HG02970 (cell line): Measurements from ENCODE around the gene GP1BB.

Experiments used
- ATAC-seq: cut with Tn5 transposase; IDR thresholded peaks from one replicate; pipeline ENCODE4 v1.9.1; 2021; ENCODE audit warnings: mild to moderate bottlenecking, moderate library complexity, moderate number of reproducible peaks; ENCODE audit not compliant: unreplicated experiment, low FRiP score

The GP1BB gene

GRCh38 chr22:19753996-19754700 is 30.8 kb downstream of the GP1BB start:
- no peak for ATAC-seq

DNA sequence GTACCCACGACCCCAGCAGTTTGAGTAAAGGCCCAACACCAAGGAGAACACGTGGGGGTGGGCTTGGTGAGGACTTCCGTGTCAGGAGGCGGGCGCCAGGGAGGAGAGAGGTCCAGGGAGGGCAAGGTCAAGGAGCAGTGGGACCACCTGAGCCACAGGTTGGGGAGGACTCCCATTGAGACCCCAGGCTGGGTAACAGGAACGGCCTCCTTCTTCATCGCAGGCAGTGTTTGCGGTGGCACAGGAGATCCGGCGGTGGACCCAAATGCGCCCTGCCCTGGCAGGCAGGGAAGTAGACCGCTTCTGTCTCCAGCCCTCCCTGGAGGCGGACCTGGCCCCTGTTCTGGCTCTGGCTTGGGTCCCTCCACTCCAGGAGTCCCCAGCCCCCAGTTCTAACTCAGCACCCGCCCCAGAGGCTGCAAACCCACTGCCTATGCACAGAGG is 31.4 kb downstream of the GP1BB start:
- no peak for ATAC-seq

- ATAC-seq, result no peak
Observed at GRCh38 chr22:19755145-19755710, 31.9 kb downstream of the GP1BB start.

DNA sequence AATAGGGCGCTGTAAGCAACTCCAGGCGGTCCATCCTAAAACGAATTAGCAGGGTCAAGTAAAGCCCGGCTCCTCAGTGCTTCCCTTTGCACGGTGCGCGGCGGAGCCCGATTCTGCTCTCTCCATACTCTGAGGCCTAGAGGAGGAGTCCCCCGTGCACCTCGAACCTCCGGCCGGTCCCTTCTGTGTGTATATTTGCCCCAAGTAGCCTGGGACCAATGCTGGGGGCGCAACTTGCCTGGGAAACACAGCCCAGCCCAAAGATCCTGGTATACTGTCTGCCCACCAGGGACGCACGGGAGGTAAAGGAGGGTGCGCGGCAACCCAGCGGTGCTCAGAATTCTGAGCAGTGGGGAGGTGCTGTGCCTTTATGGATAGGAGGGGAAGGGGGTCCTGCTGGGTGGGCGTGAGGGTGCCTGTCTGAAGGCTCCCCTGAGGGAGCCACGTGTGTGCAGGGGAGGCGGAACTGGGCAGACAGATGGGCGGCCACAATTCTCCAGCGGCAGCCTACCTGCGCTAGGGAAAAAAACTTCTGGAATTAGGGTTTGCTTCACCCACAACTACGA is 32.5 kb downstream of the GP1BB start:
- no peak for ATAC-seq

GRCh38 chr22:19756288-19757128 is 33.2 kb downstream of the GP1BB start:
- ATAC-seq, result no peak

DNA sequence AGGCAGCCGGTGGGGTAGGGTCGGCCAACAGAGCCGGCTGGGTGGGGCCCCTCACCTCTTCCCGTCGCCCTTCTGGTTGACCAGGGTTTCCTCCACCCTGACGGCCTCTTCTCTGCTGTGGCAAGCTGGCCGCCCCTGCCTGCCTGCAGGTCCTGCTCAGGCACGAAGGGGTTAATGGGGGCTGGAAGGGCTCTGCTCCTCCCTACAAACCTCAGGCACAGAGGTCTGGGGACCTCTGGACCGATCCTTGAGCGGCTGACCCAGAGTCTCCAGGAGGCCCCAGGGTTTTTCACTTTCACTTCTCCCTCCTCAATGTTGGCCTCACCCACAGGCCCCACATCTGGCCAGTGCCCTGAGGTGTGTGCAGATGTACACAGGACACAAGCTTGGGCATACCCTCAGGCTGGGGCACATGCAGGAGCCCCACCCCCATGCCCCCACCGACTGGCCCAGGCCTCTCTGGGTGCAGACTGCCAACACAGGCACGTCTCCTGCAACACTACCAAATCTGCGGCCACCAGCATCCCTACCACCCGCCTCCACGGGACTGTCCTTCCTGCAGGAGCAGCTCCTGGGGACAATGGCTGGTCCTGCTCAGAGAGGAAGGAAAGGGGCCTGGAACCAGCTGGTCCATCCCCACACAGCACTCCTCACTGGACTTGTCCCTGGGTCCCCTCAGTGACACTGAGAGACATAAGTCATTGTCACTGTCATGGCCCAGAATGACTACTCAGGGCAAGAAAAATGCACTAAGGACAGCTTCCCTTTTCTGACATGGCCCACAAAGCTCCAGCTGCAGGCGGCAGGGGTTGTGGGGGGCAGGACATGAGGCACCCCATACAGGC is 34.0 kb downstream of the GP1BB start:
- no peak for ATAC-seq

DNA sequence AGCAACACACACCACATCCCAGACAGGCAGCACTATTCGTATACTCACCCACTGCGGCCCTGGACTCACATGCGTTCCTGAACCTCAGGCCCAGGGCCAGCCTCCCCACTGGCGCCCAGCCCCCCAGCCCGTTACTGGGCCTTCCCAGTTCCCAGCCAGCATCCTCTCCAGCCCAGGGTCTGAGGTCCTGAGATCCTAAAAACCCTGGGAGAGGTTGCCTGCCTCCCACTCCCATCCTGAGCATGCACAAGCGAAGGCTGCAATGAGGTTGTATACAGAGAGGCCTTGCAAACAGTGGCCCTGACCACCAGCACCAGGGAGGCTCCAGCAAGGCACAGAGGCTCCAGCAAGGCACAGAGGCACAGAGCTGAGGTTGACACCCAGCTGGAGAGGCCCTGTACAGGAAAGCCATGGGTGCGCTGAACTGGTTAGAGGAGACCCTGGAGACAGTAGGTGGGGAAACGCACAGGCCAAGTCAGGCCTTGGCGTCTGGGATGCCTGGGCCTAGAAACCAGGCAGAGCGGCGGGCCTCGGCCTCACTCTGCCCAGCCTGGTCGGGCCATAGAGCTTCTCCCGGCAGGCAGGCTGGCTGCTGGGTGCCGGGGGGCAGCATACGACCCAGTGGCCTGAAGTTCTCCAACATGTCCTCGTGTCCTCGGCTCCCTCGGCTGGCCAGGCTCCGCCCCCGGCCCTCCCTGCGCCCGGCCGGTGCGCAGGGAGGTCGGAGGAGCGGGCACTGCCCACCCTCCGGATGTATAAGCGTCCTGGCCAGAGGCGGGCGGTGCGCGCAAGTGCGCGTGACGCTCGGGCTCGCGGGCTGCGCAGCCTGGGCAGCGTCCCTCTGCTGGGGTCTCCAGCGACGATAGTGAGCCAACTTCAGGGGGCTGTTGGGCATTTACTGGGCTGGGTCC is 34.9 kb downstream of the GP1BB start:
- ATAC-seq, result no peak

- ATAC-seq, result no peak
Observed at GRCh38 chr22:19758896-19759426, 35.6 kb downstream of the GP1BB start.

- ATAC-seq, result no peak
Observed at GRCh38 chr22:19759427-19760057, 36.2 kb downstream of the GP1BB start.

- no peak for ATAC-seq
Observed at GRCh38 chr22:19760058-19760950, 37.0 kb downstream of the GP1BB start, which contains the start of gene TBX1. TBX1 (plus strand) TSS chr22:19760778; CDS start chr22:19760844, 66 bp downstream.

GRCh38 chr22:19760951-19761724 is 37.8 kb downstream of the GP1BB start:
- no peak for ATAC-seq

GRCh38 chr22:19761725-19762567 is 38.6 kb downstream of the GP1BB start:
- no peak for ATAC-seq

- no peak for ATAC-seq
Observed at GRCh38 chr22:19762568-19763457, 39.5 kb downstream of the GP1BB start.

GRCh38 chr22:19763458-19764298 is 40.3 kb downstream of the GP1BB start:
- ATAC-seq, result no peak
